Peyer's patch (tissue), 4 donors: Measurements from ENCODE around the gene CACTIN.

Source experiments
- CTCF ChIP-seq, 6 experiments: fragments of 450-650 bp in 4 of 6; fragments of 200-600 bp in 2 of 6; sonication (generic) in 1 of 6; IDR thresholded peaks; one replicate each; pipeline ENCODE4 v1.5.1; 2017 to 2019; ENCODE audit warnings: antibody characterized with exemption in 6 of 6, mild to moderate bottlenecking in 3 of 6, moderate library complexity in 1 of 6
- POLR2A ChIP-seq, 2 donors: fragments of 450-650 bp; IDR thresholded peaks; one replicate each; pipeline ENCODE4 v1.5.1; 2017; ENCODE audit warnings: antibody characterized with exemption in 2 of 2, mild to moderate bottlenecking in 2 of 2, moderate library complexity in 2 of 2

DNA sequence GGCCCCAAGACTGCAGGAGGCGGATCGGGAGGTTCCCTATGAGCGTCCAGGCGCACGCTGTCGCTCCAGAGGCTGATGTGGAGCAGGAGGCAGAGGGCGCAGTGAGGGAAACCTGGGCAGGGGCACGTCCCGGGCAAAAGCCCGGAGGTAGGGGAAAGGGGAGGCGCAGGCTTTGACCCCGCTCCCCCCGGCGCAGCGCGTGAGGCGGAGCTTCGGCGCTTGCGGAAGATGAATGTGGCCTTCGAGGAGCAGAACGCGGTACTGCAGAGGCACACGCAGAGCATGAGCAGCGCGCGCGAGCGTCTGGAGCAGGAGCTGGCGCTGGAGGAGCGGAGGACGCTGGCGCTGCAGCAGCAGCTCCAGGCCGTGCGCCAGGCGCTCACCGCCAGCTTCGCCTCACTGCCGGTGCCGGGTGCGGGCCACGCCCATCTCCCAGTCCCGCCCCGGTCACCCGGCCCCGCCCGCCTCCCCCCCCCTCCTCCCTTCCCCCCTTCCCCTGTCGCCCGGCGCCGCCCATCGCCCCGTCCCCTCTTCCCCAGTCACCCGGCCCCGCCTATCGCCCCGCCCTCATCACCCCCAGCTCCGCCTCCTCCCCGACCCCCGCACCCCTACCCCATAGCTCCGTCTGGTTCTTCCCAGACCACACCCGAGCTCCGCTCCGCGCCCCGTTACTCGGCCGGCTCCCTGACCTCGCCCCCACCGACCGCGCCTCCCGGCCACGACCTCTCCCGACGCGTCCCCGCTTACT lies 49.7 kb downstream of the CACTIN start:
- no peak for TF ChIP-seq POLR2A (IDR thresholded peaks at IDR 0.05)
- no peak for TF ChIP-seq CTCF (IDR thresholded peaks at IDR 0.05)
